ENCODE results near the gene GPR171. TPM values are rescaled to one million over a fixed set of nuclear protein-coding genes. Genes with fewer than 3 reads are reported as not detected.

GPR171 gene
- total and polyA plus RNA-seq, 2 of the 13 experiments (the other 11 are each of a cell fraction or from before 2014, with no cell fraction given): not detected

DNA sequence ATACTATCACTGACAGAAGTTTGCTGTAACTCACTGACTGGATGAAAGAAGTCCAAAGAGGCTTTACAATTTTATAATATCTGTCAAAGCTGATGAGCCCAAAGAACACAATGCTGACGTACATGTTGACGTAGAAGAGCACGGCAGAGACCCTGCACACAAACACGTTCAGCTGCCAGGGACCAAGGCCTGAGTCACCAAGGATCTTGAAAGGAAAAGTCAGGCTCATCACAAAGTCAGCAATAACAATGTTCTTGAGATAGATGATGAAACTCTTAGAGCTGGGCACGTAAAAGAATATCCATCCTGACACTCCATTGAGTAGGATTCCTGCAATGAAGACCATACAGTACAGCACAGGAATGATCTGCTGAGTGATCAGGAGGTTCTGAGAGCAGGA is 10.9 kb upstream of the GPR171 start:
- Histone ChIP-seq H3K9me3 (ENCODE audit: low read length) (no peaks in the 10 kb centered on the region), H3K9ac (ENCODE audit: insufficient read depth, low read depth, low read length) (no peak overlapping the region), H2AFZ (ENCODE audit: low read length) (no peak overlapping the region), H3K4me3 (replicated peaks in 1 of 3; ENCODE audit: insufficient read depth in 1 of 3, low read depth in 2 of 3, low read length in 3 of 3) (no peak overlapping the region), H3K36me3 (replicated peaks in 1 of 2; ENCODE audit: control insufficient read depth in 1 of 2, insufficient read depth in 2 of 2, low read length in 2 of 2) (no peaks in the 10 kb centered on the region), H4K20me1 (ENCODE audit: insufficient read depth, low read length) (no peaks in the 10 kb centered on the region), H3K4me1 (ENCODE audit: insufficient read depth, low read length) (peaks cover 30% of the 10 kb centered on the region), H3K4me2 (ENCODE audit: low read depth, low read length) (no peak overlapping the region), H3K79me2 (ENCODE audit: insufficient read depth, low read length) (no peaks in the 10 kb centered on the region), H3K27ac (ENCODE audit: extremely low read length, insufficient read depth, low read length) (no peak overlapping the region), H3K27me3 (ENCODE audit: control insufficient read depth in 1 of 2, insufficient read depth in 2 of 2, low read length in 2 of 2) (no peaks in the 10 kb centered on the region)
- 94% methylated on average over 5 of the region's 5 CpGs for WGBS (ENCODE audit: low lambda C conversion rate)
- ChIA-PET POLR2A (no interaction called here), CTCF (ENCODE audit: low intra/inter-chr PET ratio, low total read pairs) (no interaction called here)
- intact Hi-C loops (cut with micrococcal nuclease; ENCODE audit: unreplicated experiment) (loop anchor here (5.0 kb wide), 1 partner anchor 47 kb away; no protein-coding TSS in a partner anchor), in situ Hi-C loops (cut with HindIII; ENCODE audit: extremely low pct_ligation_motif_present, low pct_unique_long_range_greater_than_20kb) (loop anchor here (25.0 kb wide), 1 partner anchor 573 kb away; no protein-coding TSS in a partner anchor)
- TF ChIP-seq ZNF225 (CRISPR knock-in tag; IDR thresholded peaks at IDR 0.05) (no peak), ZNF160 (CRISPR knock-in tag; IDR thresholded peaks at IDR 0.05) (no peak), ZNF678 (CRISPR knock-in tag; IDR thresholded peaks at IDR 0.05) (no peak), GABPB1 (CRISPR knock-in tag; IDR thresholded peaks at IDR 0.05) (no peak)
- ATAC-seq: no peak
- FAIRE-seq: no peak
- no peak for DNase-seq (ENCODE audit: low spot score)
- no TSS peak for BruUV-seq (replicated peaks)

DNA sequence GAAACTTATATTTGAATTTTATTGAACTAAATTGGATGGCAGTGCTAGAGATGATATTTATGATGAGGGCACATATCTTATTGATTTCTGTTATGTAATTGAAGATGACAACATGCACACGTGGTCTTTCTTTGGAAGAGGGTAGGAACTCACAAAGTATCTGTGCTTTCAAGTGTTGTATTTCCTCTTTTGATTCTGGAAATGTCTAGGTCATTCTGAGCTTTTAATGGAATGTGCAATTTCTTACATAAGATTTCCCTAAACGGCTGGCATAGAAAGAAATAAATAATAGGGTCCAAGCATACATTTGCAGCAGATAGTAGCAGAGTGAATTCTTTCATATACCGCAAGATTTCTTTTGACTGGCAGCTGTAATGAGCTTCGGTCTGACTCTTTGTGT is 10.1 kb upstream of the GPR171 start:
- no TSS peak for BruUV-seq (replicated peaks)
- H3K4me2 ChIP-seq (ENCODE audit: low read depth, low read length): no peak overlapping the region
- in situ Hi-C loops (cut with HindIII; ENCODE audit: extremely low pct_ligation_motif_present, low pct_unique_long_range_greater_than_20kb): loop anchor here (25.0 kb wide), 1 partner anchor 574 kb away; no protein-coding TSS in a partner anchor
- intact Hi-C loops (cut with micrococcal nuclease; ENCODE audit: unreplicated experiment): loop anchor here (5.0 kb wide), 1 partner anchor 46 kb away; no protein-coding TSS in a partner anchor
- no peak overlapping the region for H3K27ac ChIP-seq (ENCODE audit: extremely low read length, insufficient read depth, low read length)
- ChIA-PET POLR2A (no interaction called here), CTCF (ENCODE audit: low intra/inter-chr PET ratio, low total read pairs) (no interaction called here)
- H3K9ac ChIP-seq (ENCODE audit: insufficient read depth, low read depth, low read length): no peak overlapping the region
- no peak for FAIRE-seq
- H3K4me1 ChIP-seq (ENCODE audit: insufficient read depth, low read length): peaks cover 27% of the 10 kb centered on the region
- H3K36me3 ChIP-seq (replicated peaks in 1 of 2; ENCODE audit: control insufficient read depth in 1 of 2, insufficient read depth in 2 of 2, low read length in 2 of 2): no peaks in the 10 kb centered on the region
- no peaks in the 10 kb centered on the region for H4K20me1 ChIP-seq (ENCODE audit: insufficient read depth, low read length)
- H3K9me3 ChIP-seq (ENCODE audit: low read length): no peaks in the 10 kb centered on the region
- no peak overlapping the region for H3K4me3 ChIP-seq (replicated peaks in 1 of 3; ENCODE audit: insufficient read depth in 1 of 3, low read depth in 2 of 3, low read length in 3 of 3)
- ATAC-seq: no peak
- H3K27me3 ChIP-seq (ENCODE audit: control insufficient read depth in 1 of 2, insufficient read depth in 2 of 2, low read length in 2 of 2): no peaks in the 10 kb centered on the region
- DNase-seq (ENCODE audit: low spot score): no peak
- H2AFZ ChIP-seq (ENCODE audit: low read length): no peak overlapping the region
- WGBS (ENCODE audit: low lambda C conversion rate): 73% methylated on average over 4 of the region's 4 CpGs
- TF ChIP-seq, protein P1, sequence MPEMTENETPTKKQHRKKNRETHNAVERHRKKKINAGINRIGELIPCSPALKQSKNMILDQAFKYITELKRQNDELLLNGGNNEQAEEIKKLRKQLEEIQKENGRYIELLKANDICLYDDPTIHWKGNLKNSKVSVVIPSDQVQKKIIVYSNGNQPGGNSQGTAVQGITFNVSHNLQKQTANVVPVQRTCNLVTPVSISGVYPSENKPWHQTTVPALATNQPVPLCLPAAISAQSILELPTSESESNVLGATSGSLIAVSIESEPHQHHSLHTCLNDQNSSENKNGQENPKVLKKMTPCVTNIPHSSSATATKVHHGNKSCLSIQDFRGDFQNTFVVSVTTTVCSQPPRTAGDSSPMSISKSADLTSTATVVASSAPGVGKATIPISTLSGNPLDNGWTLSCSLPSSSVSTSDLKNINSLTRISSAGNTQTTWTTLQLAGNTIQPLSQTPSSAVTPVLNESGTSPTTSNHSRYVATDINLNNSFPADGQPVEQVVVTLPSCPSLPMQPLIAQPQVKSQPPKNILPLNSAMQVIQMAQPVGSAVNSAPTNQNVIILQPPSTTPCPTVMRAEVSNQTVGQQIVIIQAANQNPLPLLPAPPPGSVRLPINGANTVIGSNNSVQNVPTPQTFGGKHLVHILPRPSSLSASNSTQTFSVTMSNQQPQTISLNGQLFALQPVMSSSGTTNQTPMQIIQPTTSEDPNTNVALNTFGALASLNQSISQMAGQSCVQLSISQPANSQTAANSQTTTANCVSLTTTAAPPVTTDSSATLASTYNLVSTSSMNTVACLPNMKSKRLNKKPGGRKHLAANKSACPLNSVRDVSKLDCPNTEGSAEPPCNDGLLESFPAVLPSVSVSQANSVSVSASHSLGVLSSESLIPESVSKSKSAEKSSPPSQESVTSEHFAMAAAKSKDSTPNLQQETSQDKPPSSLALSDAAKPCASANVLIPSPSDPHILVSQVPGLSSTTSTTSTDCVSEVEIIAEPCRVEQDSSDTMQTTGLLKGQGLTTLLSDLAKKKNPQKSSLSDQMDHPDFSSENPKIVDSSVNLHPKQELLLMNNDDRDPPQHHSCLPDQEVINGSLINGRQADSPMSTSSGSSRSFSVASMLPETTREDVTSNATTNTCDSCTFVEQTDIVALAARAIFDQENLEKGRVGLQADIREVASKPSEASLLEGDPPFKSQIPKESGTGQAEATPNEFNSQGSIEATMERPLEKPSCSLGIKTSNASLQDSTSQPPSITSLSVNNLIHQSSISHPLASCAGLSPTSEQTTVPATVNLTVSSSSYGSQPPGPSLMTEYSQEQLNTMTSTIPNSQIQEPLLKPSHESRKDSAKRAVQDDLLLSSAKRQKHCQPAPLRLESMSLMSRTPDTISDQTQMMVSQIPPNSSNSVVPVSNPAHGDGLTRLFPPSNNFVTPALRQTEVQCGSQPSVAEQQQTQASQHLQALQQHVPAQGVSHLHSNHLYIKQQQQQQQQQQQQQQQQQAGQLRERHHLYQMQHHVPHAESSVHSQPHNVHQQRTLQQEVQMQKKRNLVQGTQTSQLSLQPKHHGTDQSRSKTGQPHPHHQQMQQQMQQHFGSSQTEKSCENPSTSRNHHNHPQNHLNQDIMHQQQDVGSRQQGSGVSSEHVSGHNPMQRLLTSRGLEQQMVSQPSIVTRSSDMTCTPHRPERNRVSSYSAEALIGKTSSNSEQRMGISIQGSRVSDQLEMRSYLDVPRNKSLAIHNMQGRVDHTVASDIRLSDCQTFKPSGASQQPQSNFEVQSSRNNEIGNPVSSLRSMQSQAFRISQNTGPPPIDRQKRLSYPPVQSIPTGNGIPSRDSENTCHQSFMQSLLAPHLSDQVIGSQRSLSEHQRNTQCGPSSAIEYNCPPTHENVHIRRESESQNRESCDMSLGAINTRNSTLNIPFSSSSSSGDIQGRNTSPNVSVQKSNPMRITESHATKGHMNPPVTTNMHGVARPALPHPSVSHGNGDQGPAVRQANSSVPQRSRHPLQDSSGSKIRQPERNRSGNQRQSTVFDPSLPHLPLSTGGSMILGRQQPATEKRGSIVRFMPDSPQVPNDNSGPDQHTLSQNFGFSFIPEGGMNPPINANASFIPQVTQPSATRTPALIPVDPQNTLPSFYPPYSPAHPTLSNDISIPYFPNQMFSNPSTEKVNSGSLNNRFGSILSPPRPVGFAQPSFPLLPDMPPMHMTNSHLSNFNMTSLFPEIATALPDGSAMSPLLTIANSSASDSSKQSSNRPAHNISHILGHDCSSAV (CRISPR knock-in tag; IDR thresholded peaks at IDR 0.05; ENCODE audit: borderline replicate concordance): no peak
- TF ChIP-seq ZNF547 (CRISPR knock-in tag; IDR thresholded peaks at IDR 0.05): no peak
- no peak for TF ChIP-seq ZNF549 (CRISPR knock-in tag; IDR thresholded peaks at IDR 0.05)
- TF ChIP-seq MAFG (CRISPR knock-in tag; IDR thresholded peaks at IDR 0.05): no peak
- H3K79me2 ChIP-seq (ENCODE audit: insufficient read depth, low read length): no peaks in the 10 kb centered on the region

Data from HepG2 (cell line).